ENCODE data around the gene RIN2.

GRCh38 chr20:19787366-19787765 is 29.3 kb downstream of the RIN2 start:
- TF ChIP-seq, protein P1, sequence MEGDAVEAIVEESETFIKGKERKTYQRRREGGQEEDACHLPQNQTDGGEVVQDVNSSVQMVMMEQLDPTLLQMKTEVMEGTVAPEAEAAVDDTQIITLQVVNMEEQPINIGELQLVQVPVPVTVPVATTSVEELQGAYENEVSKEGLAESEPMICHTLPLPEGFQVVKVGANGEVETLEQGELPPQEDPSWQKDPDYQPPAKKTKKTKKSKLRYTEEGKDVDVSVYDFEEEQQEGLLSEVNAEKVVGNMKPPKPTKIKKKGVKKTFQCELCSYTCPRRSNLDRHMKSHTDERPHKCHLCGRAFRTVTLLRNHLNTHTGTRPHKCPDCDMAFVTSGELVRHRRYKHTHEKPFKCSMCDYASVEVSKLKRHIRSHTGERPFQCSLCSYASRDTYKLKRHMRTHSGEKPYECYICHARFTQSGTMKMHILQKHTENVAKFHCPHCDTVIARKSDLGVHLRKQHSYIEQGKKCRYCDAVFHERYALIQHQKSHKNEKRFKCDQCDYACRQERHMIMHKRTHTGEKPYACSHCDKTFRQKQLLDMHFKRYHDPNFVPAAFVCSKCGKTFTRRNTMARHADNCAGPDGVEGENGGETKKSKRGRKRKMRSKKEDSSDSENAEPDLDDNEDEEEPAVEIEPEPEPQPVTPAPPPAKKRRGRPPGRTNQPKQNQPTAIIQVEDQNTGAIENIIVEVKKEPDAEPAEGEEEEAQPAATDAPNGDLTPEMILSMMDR (IDR thresholded peaks at IDR 0.05; ENCODE audit: low read length): no peak
- no peak for TF ChIP-seq EZH2 (IDR thresholded peaks at IDR 0.05; ENCODE audit: borderline replicate concordance, low read length)

Data from OCI-LY1 (cell line).